Omental fat pad (tissue), 4 donors: ENCODE data around the gene PCK2. TPM values are rescaled to one million over a fixed set of nuclear protein-coding genes. Genes with fewer than 3 reads are reported as not detected.

Experiments used
- ATAC-seq: fragments of 150-250 bp; one replicate; pipeline ENCODE4 v1.9.1; 2016; ENCODE audit warnings: mild to moderate bottlenecking, moderate library complexity; ENCODE audit not compliant: low FRiP score
- DNase-seq: peaks from one replicate; pipeline ENCODE4 v3.0.0-alpha.2; 2019; ENCODE audit warnings: low spot score
- CTCF ChIP-seq, 3 donors: fragments of 450-650 bp; IDR thresholded peaks; one replicate each; pipeline ENCODE4 v1.5.1; 2016 to 2017; ENCODE audit warnings: antibody characterized with exemption in 3 of 3, mild to moderate bottlenecking in 3 of 3, moderate library complexity in 2 of 3
- total RNA-seq, 4 donors: library from RNA; depleted of rRNA; stranded (reverse); fragments of >200 nt; gene quantifications; one replicate each; pipeline ENCODE4 v1.1.0, GENCODE V29; 2016

PCK2 gene
- total RNA-seq, 4 donors from 2014 or later: 33.6 to 53.4 (median 42.9) TPM

GRCh38 chr14:24072436-24072835 is 21.7 kb upstream of the PCK2 start:
- no peak for TF ChIP-seq CTCF (IDR thresholded peaks at IDR 0.05)
- DNase-seq (no peak), ATAC-seq (no peak)

- no peak for ATAC-seq
- DNase-seq: no peak
- no peak for TF ChIP-seq CTCF (IDR thresholded peaks at IDR 0.05)
Measured at GRCh38 chr14:24072881-24073877, 20.9 kb upstream of the PCK2 start.

GRCh38 chr14:24074625-24075484 is 19.3 kb upstream of the PCK2 start:
- no peak for ATAC-seq
- no peak for DNase-seq
- TF ChIP-seq CTCF (IDR thresholded peaks at IDR 0.05): no peak

- ATAC-seq (no peak), DNase-seq (no peak)
- no peak for TF ChIP-seq CTCF (IDR thresholded peaks at IDR 0.05)
Measured at GRCh38 chr14:24075485-24076301, 18.4 kb upstream of the PCK2 start.

GRCh38 chr14:24076302-24076601 is 17.9 kb upstream of the PCK2 start:
- no peak for ATAC-seq
- TF ChIP-seq CTCF (IDR thresholded peaks at IDR 0.05): no peak
- DNase-seq: no peak

GRCh38 chr14:24077086-24077485 is 17.0 kb upstream of the PCK2 start:
- DNase-seq: no peak
- no peak for ATAC-seq
- no peak for TF ChIP-seq CTCF (IDR thresholded peaks at IDR 0.05)
